H1 (cell line): Measurements from ENCODE around the gene RTEL1. TPM values are rescaled to one million over a fixed set of nuclear protein-coding genes. Genes with fewer than 3 reads are reported as not detected.

ENCODE experiments used
- CTCF ChIP-seq, 3 experiments: IDR thresholded peaks; 1 replicate in 2 of 3; 2 replicates in 1 of 3; pipeline versions ENCODE4 v1.5.1 to v1.6.1; 2011; ENCODE audit warnings: low read length in 3 of 3, mild to moderate bottlenecking in 3 of 3, inconsistent platforms in 2 of 3, low read depth in 1 of 3, moderate library complexity in 1 of 3; ENCODE audit not compliant: insufficient read depth in 1 of 3; ENCODE audit errors: control extremely low read depth in 1 of 3
- ZNF274 ChIP-seq: IDR thresholded peaks from 2 replicates; pipeline ENCODE4 v1.7.0; 2012; ENCODE audit warnings: low read length, borderline replicate concordance; ENCODE audit errors: extremely low read depth
- polyA plus RNA-seq, 7 experiments: library from polyadenylated mRNA; depleted of rRNA in 3 of 7; stranded (reverse) in 5 of 7; unstranded in 2 of 7; fragments of >200 nt in 5 of 7; fragments of 200-250 nt in 2 of 7; gene quantifications; 1 replicate in 5 of 7; 2 replicates in 1 of 7; 4 replicates in 1 of 7; pipeline versions ENCODE4 v1.2.1 to v1.2.3, GENCODE V29; 2011 to 2013; ENCODE audit warnings: missing spikeins in 2 of 7, mixed read lengths in 2 of 7
- total RNA-seq: library from RNA; stranded (reverse); fragmentation: NEBNext Ultra II Directional; extraction: Animal tissue kit (Norgen Biotek cat#: 25700); gene quantifications from 2 replicates; pipeline ENCODE4 v1.2.1, GENCODE V29; 2021

Gene RTEL1
- total and polyA plus RNA-seq, 2 of the 8 experiments (the other 6 are each of a cell fraction or from before 2014, with no cell fraction given), result 16.2 to 37.1 TPM

- TF ChIP-seq CTCF (IDR thresholded peaks at IDR 0.05; ENCODE audit: control extremely low read depth in 1 of 3, insufficient read depth in 1 of 3, low read depth in 1 of 3, low read length in 3 of 3), result no peak
- no peak for TF ChIP-seq ZNF274
These were observed 75.5 kb downstream of the RTEL1 start (continued) for GRCh38 chr20:63733579-63734081.
